ENCODE measurements around the gene PAX5.
"Not testable (repeated sequence)": the region's sequence is repeated elsewhere in the genome, so short reads cannot be mapped to it uniquely, and the experiment has no call there.

The PAX5 gene

GRCh38 chr9:37033682-37034304, at the start of gene PAX5:
Gene PAX5, minus strand, starts transcription at chr9:37034268. Its CDS starts 237 bp downstream, at chr9:37034031.
- DNase-seq: no peak

GRCh38 chr9:37083654-37084053, 49.6 kb upstream of the PAX5 start:
- DNase-seq: no peak

- no peak for DNase-seq
These were observed 48.2 kb upstream of the PAX5 start for GRCh38 chr9:37082214-37082765.

- not testable (repeated sequence) for DNase-seq
These were observed 47.4 kb upstream of the PAX5 start for GRCh38 chr9:37081507-37081906.

- not testable (repeated sequence) for DNase-seq
These were observed 46.1 kb upstream of the PAX5 start for GRCh38 chr9:37080165-37080628.

GRCh38 chr9:37079370-37080164, 45.5 kb upstream of the PAX5 start:
- DNase-seq: peak; percentile 91

- DNase-seq: not testable (repeated sequence)
These were observed 40.7 kb upstream of the PAX5 start for GRCh38 chr9:37074790-37075189.

GRCh38 chr9:37066139-37066725, 32.2 kb upstream of the PAX5 start:
- no peak for DNase-seq

- DNase-seq: no peak
These were observed 28.3 kb upstream of the PAX5 start for GRCh38 chr9:37062336-37062735.

- no peak for DNase-seq
These were observed 27.7 kb upstream of the PAX5 start for GRCh38 chr9:37061768-37062167.

GRCh38 chr9:37060833-37061232, 26.8 kb upstream of the PAX5 start:
- no peak for DNase-seq

GRCh38 chr9:37056046-37056920, 22.2 kb upstream of the PAX5 start:
- no peak for DNase-seq

- not testable (repeated sequence) for DNase-seq
These were observed 20.3 kb upstream of the PAX5 start for GRCh38 chr9:37054363-37054720.

GRCh38 chr9:37053684-37054362, 19.8 kb upstream of the PAX5 start:
- DNase-seq: no peak

- DNase-seq: no peak
These were observed 12.6 kb upstream of the PAX5 start for GRCh38 chr9:37046683-37047082.

GRCh38 chr9:37042421-37042820, 8.4 kb upstream of the PAX5 start:
- DNase-seq: no peak

GRCh38 chr9:37040508-37041127, 6.5 kb upstream of the PAX5 start:
- DNase-seq: no peak

GRCh38 chr9:37038943-37039464, 4.9 kb upstream of the PAX5 start:
- DNase-seq: no peak

- no peak for DNase-seq
These were observed 4.4 kb upstream of the PAX5 start for GRCh38 chr9:37038302-37038942.

GRCh38 chr9:37037503-37038301, 3.6 kb upstream of the PAX5 start:
- DNase-seq: no peak

Measured in NCI-H2107 (cell line).